Nucleus accumbens (tissue), 56 donors: ENCODE measurements around the gene SLC6A3.
A peak's percentile ranks its signal among the peaks of the same experiment; 100 is the strongest.

ENCODE experiments used
- DNase-seq, 56 donors: peaks; one replicate each; lab custom pipeline; 2025; lab: John Stamatoyannopoulos, UW

Gene SLC6A3

GRCh38 chr5:1392261-1392660 lies 53.0 kb downstream of the SLC6A3 start:
- DNase-seq, result no peak

DNA sequence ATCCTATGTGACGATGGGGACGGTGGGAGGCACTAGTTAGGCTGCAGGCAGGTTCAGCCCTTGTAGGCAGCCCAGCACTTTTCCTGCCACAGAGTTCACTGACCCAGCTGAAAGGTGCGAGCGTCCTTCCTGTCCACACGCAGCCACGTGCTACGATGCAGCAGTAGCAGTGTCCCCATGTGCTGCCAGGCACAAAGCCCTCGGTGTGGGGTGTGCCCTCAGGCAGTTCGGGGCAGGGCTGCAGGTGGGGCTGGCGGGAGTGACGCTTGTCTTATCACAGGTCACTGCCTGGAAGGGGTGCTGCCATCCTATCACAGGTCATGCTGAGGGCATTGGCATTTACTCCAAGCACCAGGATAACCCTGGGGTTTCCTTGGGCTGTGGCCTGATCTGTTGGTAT lies 53.5 kb downstream of the SLC6A3 start:
- DNase-seq, result no peak

- DNase-seq, result no peak
Measured at GRCh38 chr5:1390861-1391600, 54.2 kb downstream of the SLC6A3 start.

DNA sequence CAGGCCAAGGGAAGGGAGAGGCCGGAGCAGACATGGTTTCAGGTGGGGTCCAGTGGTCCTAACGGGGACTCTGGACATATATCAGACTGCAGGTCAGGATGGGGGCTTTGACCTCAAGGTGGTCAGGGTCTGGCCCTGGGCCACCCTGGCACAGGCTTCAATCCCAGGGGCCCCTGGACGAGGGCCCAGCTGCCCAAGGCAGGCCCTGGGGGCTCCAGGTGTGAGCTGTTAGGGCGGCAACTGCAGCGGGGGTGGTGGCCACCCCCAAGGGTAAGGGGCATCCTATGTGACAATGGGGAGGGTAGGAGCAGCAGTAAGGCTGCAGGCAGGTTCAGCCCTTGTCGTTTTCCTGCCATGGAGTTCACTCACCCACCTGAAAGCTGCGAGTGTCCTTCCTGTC lies 54.9 kb downstream of the SLC6A3 start:
- no peak for DNase-seq

GRCh38 chr5:1388383-1388967 lies 56.8 kb downstream of the SLC6A3 start:
- no peak for DNase-seq

GRCh38 chr5:1387876-1388275 lies 57.4 kb downstream of the SLC6A3 start:
- DNase-seq, result no peak

DNA sequence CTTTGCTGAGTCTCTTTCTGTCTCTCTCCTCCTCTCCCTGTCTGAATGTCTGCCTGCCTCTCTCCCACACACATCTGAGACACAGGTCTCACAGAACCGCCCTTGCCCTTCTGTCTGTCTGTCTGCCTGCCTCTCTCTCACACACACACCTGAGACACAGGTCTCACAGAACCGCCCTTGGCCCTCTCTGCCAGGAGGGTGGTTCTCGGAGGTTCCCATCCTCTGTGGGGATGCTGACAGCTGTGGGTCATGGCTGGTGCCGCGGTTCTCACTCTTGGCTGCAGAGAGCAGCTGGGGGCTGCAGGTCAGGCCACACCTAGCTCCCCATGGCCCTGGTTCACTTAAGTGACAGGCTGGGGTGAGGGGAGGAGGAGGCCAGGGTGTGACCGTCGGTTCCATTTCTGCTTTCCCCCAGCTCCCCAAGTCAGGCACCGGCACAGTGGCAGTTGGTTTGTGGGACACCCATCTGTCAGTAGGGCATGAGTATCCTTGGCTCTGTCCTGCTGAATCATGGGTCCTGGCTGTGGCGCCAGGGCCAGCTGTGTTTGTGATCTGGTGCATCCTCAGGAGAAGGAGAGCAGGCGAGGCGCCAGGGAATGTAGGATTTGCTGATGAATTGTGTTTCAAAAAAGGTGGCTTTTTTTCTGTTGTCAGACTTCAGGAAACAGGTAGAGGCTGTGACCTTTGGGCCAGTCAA lies 58.0 kb downstream of the SLC6A3 start:
- DNase-seq, result no peak

DNA sequence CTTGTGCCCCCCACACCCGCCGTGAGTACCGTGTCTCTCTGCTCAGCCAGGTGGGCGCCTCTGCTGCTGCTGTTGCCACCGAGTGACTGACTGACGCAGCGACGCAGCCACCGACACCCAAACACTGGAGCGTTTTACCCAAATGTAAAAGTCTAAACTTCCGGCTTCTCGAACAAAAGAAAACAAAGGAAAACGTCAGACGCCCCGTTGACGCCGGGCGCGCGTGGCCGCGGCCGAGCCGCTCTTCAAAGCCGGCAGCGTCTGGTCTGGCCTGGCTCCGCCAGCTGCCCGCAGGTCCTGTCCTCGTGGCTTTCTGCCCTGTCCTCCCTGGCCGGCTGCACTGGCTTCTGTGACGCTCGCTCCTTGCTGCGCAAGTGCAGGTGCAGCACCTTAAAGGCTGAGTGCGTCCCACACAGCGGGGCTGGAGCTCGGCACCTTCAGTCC lies 58.9 kb downstream of the SLC6A3 start:
- DNase-seq, result peak in 23 of 56 donors; percentile 20 to 62 (median 42)

- DNase-seq, result peak in 50 of 56 donors; percentile 7 to 78 (median 46)
Measured at GRCh38 chr5:1385395-1386273, 59.6 kb downstream of the SLC6A3 start.

DNA sequence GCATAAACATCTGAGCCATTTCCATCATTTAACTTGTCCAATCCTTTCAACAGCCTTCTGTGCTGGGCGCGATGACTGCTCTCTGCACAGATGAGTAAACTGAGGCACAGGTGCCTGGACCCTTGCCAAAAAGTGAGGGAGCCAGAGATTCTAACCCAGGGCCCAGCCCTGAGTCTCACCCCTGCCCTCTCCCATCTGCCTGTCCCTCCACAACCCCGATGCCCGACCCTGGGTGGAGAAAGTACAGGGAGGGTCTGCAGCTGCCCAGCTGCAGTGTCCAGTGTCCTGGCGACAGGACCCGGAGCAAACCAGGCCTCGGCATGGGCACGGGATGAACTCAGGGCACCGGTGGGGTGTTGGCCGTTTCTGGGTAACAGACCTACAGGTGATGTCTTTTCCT lies 60.7 kb downstream of the SLC6A3 start:
- no peak for DNase-seq

- no peak for DNase-seq
Measured at GRCh38 chr5:1383886-1384401, 61.3 kb downstream of the SLC6A3 start.

- DNase-seq, result no peak
Measured at GRCh38 chr5:1383344-1383743, 61.9 kb downstream of the SLC6A3 start.

DNA sequence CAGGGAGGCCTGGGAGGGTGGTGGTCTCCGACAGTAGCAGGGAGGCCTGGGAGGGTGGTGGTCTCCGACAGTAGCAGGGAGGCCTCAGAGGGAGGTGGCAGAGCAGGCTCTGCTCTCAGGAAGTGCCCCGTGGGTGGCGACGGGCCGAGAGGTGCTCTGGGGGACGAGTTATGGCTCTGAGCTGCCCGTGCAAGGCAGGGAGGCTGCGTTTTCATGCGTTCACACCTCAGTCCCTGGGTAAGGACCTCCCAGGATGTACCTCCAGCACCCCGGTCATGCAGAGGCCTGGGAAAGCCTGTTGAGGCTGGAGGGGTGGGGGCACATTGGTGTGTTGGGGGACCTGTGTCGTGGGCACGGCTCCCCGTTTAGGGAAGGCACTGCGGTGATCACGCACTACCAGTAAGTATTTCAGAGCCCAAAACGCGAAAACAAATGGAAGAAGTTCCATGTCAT lies 63.0 kb downstream of the SLC6A3 start:
- no peak for DNase-seq

DNA sequence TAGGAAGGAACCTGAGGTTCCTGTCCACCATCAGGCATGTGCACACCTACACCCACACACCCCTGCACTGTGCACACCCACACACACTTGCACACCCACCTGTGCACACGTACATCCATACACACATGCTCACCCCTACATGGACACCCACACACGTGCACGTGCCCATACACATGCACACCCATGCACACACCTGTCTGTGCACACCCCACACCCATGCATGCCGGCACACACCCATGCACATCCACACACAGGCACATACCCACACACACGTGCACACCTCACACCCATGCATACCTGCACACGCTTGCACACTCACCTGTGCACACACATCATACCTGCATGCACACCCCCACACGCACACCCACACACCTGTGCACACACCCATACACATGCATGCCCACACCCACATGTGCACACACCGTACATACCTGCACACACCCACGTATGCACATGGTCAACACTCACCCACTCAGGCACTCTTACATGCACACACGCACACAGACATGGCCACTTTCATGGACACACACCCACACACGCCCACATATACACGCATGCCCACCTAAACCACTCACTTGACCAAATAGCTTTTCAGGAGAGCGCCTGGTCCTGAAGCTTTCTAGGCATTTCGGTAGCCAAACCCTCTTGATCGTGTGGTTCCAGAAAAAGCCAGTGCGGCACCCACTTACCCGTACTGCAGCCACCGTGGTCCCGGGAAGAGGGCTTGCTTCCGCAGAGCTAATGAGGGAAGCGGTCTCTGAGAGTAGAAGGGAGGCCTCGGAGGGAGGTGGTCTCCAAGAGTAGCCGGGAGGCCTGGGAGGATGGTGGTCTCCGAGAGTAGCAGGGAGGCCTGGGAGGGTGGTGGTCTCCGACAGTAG lies 63.6 kb downstream of the SLC6A3 start:
- peak in 1 of 56 donors; percentile 39 for DNase-seq

DNA sequence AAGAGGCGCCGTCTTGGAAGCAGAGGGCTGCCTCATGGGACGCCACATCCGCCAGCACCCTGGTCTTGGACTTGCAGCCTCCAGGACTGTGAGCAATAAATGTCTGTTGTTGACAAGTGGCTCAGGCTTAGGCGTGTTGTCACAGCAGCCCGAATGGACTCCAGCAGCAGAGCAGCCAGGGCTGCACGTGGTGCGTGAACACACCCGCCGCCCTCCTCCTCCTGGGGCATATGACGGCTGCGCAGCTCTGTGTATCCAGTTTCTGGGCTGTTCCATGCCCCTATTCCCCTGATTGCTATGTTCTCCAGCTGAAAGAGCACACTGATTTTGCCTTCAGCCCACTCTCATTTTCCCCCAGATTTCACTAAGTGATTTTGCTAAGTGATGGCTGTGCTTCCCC lies 64.3 kb downstream of the SLC6A3 start:
- DNase-seq, result peak in 8 of 56 donors; percentile 9 to 30 (median 24)

- DNase-seq, result peak in 12 of 56 donors; percentile 4 to 46 (median 22)
Measured at GRCh38 chr5:1380011-1380817, 65.0 kb downstream of the SLC6A3 start.

DNA sequence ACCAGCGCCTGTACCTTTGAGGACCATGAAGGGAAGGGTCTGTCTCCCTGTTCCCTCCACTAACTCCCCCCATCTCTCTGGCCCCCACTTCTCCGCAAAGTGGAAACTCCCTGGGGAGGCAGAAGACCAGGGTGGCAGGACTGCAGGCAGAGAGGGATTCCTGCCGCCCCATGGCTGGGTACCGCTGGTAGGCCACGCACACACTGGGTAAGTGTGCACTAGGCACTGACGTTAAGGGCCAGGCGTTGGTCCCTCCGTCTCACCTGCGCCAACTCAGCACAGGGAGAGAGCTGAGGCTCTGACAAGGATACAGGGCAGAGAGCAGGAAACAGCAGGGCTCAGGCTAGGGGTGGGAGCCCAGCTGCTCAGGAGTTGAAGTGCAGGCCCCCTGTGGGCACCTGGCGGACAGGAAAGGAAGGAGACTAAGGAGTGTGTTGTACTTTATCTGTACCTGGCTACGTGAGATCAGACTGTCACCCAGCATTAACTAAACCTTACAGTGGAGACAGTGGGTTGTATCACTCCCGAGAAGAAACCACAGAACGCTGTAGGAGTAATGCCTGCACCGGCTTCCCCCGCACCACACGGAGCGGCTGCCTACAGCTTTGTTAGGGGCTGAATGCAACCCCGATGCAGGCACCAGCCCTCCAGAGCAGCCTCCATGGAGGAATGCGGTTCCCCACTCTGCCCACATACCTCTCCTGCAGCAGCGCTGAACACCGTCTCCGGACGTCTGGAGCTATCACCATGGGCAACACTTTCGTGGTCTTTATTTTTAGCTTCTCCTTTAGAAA lies 66.2 kb downstream of the SLC6A3 start:
- DNase-seq, result peak in 2 of 56 donors; percentile 26 to 27

DNA sequence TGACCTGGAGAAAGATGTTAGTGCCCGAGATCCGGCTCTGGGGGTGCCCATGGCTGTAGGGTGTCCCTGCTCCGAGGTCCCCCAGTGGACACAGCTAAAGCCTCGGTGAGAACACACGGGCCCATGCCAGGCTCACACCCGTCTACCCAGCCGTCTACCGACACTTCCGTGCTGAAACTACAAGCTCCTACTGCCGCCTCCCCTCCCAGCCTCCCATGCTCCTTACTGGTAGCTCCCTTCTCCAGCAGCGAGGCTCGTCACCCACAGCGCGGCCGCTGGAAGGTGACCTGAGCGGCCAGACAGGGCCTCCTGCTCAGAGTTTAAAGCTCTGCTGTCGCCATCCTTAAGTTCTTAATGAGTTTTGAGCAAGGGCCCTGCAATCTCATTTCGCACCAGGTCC lies 67.1 kb downstream of the SLC6A3 start:
- DNase-seq, result no peak
